Left colon (tissue), 2 donors: ENCODE data around the gene HRC. TPM values are rescaled to one million over a fixed set of nuclear protein-coding genes. Genes with fewer than 3 reads are reported as not detected.
"Not testable (repeated sequence)": the region's sequence is repeated elsewhere in the genome, so short reads cannot be mapped to it uniquely, and the experiment has no call there.

Experiments
- ATAC-seq: fragments of 200-7000 bp; cut with Tn5 transposase; one replicate; pipeline ENCODE4 v1.9.1; 2020; ENCODE audit warnings: mild to moderate bottlenecking, moderate library complexity
- DNase-seq, 2 donors: peaks; one replicate each; pipeline ENCODE4 v3.0.0-alpha.2; 2020
- intact Hi-C, 2 donors: fragments of 100-400 bp; cut with DNase I in 1 of 2; cut with micrococcal nuclease in 1 of 2; formaldehyde crosslinking; loops; one replicate each; pipeline versions ENCODE4 v1.11.2 to v1.14.0; 2022; cut with DNase I, micrococcal nuclease
- long read RNA-seq: library from polyadenylated mRNA; unstranded; transcript quantifications from one replicate; pipeline ENCODE4 v2.0.0, GENCODE V29; 2021
- total RNA-seq, 2 donors: library from RNA; stranded (reverse); fragmentation: NEBNext Ultra II Directional; extraction: Animal tissue kit (Norgen Biotek cat#: 25700); gene quantifications; one replicate each; pipeline ENCODE4 v1.2.1, GENCODE V29; 2021
- donor health status: DM: no; HTN: no; CAD: no.
- donor health status: DM: yes; HTN: yes; CAD: no.

The HRC gene
- total RNA-seq = 1 to 10 TPM; 1.2 to 1.3 TPM
- long read RNA-seq, partial matches to known transcripts = 0 of 1 reads
- long read RNA-seq, other reads (novel, unspliced or antisense) = 1 of 1 reads

DNA sequence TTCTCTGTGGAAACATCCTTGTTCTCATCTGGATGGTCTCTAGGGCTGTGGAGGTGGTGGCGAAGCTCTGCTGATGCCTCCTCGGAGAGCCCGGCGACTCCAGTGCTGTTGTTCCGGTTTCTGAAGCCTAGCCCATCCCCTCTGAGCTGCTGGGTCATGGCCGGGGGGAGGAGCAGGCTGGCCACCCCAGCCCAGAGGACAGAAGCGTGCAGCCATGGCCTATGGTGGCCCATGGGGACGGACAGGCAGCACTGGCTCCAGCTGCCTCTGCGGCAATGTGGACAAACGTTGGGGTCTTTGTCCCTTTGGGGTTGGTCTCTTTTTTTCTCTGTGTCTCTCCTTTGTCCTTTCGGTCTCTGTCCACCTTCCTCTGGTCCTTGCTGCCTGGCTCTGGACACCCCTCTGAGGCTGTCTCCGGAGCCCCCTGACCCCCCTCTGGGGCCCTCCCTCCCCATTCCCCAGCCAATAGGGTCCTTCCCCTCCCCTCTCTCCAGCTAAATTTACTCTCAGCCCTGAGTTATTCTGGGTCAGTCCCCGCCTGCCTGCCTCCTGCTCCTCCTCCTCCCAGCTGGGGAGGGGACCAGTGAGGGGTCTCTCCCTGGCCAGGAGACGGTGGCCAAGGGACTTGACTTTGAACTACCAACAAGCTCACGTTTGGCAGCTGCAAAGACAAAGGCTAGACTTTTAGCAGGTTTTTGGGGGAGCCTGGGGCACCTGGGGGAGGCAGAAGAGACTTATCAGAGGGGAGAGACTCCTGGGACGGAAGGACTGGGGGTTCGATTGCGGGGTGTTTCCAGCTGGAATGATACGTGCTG, at the start of gene HRC:
TSS of gene HRC (minus strand) at position 392 of the 815 bp plus-strand sequence. CDS start at position 233, 159 bp downstream.
- ATAC-seq = no peak
- intact Hi-C loops = no loop called here
- no peak for DNase-seq

DNA sequence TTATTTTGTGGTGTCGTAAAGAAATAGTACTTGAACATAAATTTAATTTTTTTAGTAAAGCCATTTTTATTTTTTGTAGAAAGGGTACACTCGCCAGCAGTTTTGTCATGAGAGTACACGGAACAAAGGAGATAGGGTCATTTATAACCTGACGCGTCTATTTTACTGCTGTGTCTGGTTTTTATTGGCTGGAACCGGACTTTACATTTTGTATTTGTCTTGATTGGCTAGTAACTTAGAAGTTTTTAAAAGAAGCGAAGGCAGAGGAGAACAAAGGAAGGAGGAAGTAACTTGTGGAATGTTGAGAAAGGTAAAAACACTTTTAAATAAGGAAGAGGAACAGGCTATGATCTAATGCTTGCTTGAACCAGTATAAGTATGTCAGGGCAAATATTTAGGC, 45.8 kb upstream of the HRC start:
- ATAC-seq (peak; percentile 24), DNase-seq (no peak)
- intact Hi-C loops = loop anchor here in 1 of 2 donors (10.0 kb wide), 1 partner anchor 96 kb away; no protein-coding TSS in a partner anchor

- ATAC-seq = peak; percentile 54
- intact Hi-C loops = loop anchor here in 1 of 2 donors (10.0 kb wide), 1 partner anchor 96 kb away; no protein-coding TSS in a partner anchor
- peak; percentile 47 to 73 for DNase-seq
Observed at GRCh38 chr19:49200238-49200862, 45.2 kb upstream of the HRC start.

GRCh38 chr19:49196527-49197240, 41.5 kb upstream of the HRC start:
- DNase-seq (peak; percentile 65 to 68), ATAC-seq (peak; percentile 54)

GRCh38 chr19:49194408-49194807, 39.2 kb upstream of the HRC start:
- no peak for DNase-seq
- ATAC-seq = no peak
- intact Hi-C loops = loop anchor here in 1 of 2 donors (10.0 kb wide), 1 partner anchor 100 kb away; no protein-coding TSS in a partner anchor

More at GRCh38 chr19:49196527-49197240, 41.5 kb upstream of the HRC start:
- intact Hi-C loops = loop anchor here in 1 of 2 donors (10.0 kb wide), 1 partner anchor 102 kb away; no protein-coding TSS in a partner anchor

DNA sequence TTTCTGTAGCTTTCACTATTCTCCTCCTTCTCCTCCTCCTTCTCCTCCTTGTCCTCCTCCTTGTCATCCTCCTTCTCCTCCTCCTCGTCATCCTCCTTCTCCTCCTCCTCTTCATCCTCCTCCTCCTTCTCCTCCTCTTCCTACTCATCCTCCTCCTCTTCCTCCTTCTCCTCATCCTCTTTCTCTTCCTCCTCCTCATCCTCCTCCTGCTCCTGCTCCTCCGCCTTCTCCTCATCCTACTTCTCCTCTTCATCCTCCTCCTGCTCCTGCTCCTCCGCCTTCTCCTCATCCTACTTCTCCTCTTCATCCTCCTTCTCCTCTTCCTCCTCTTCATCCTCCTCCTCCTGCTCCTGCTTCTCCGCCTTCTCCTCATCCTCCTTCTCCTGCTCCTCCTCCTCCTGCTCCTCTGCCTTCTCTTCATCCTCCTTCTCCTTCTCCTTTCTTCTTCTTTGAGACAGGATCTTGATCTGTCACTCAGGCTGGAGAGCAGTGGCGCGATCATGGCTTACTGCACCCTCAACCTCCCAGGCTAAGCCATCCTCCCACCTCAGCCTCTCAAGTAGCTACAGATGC, 38.7 kb upstream of the HRC start:
- DNase-seq (no peak), ATAC-seq (no peak)
- intact Hi-C loops = loop anchor here in 1 of 2 donors (10.0 kb wide), 1 partner anchor 99 kb away; no protein-coding TSS in a partner anchor

GRCh38 chr19:49190781-49191180, 35.6 kb upstream of the HRC start:
- no peak for DNase-seq
- no peak for ATAC-seq
- intact Hi-C loops = loop anchor here in 1 of 2 donors (10.0 kb wide), 1 partner anchor 96 kb away; no protein-coding TSS in a partner anchor

- ATAC-seq = no peak
- no peak for DNase-seq
- intact Hi-C loops = no loop called here
Observed at GRCh38 chr19:49189259-49189658, 34.1 kb upstream of the HRC start.

DNA sequence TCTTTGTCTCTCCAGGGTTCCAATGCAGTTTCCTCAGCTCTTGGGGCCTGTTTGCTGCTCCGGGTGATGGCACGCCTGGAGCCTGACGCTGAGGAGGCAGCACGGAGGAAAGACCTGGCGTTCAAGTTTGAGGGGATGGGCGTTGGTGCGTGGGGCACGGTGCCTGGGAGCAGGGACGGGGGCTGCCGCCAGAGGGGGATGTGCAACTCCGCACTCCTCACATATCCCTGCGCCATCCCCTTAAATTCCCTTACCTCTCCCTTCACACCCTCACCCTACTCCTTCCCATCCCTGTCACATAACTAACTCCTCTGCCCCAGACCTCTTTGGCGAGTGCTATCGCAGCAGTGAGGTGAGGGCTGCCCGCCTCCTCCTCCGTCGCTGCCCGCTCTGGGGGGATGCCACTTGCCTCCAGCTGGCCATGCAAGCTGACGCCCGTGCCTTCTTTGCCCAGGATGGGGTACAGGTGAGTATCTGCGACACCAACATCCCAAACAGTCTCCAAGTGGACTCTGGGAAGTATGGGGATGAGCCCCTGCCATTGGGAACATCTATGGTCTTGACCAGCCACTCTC, 33.5 kb upstream of the HRC start:
- no peak for ATAC-seq
- intact Hi-C loops = no loop called here
- DNase-seq = no peak

DNA sequence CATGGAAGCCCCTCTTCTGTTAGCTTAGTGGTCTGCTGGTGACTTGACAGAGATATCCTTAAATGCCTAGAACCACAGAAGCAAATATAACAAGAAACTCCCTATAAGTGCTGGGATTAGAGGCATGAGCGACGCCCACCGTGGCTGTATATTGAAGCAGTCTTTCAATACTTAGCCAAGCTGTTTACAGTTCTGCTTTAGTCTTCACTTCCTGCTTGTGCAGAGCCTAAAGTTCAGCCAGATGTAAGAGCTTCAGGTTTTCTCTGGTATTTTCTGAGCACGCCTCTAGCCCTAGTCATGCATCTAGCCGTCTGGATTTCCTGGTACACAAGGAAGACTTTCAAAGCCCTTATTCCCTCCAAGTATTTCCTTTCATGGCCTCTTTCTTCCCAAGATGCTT, 30.9 kb upstream of the HRC start:
- DNase-seq = no peak
- intact Hi-C loops = no loop called here
- peak; percentile 82 for ATAC-seq

- peak; percentile 18 for ATAC-seq
- intact Hi-C loops = no loop called here
- DNase-seq = no peak
Observed at GRCh38 chr19:49182848-49183375, 27.7 kb upstream of the HRC start.

GRCh38 chr19:49182010-49182847, 27.0 kb upstream of the HRC start:
- DNase-seq, intact Hi-C loops, ATAC-seq: not testable (repeated sequence)

- intact Hi-C loops = no loop called here
- DNase-seq = no peak
- no peak for ATAC-seq
Observed at GRCh38 chr19:49180659-49181058, 25.5 kb upstream of the HRC start.

DNA sequence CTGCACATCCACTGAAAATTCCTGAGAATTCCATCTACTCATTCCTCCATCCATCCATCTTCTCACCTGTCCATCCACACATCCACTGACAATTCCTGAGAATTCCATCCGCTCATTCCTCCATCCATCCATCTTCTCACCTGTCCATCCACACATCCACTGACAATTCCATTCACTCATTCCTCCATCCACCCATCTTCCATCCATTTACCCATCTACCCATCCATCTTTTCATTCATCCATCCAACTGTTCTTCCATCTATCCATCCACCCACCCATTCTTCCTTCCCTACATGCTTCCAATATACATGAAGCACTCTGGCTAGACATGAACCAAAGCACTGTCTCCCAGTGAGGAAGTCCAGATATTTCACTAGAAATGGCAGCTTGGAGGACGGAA, 18.0 kb upstream of the HRC start:
- intact Hi-C loops = no loop called here
- DNase-seq = no peak
- no peak for ATAC-seq

DNA sequence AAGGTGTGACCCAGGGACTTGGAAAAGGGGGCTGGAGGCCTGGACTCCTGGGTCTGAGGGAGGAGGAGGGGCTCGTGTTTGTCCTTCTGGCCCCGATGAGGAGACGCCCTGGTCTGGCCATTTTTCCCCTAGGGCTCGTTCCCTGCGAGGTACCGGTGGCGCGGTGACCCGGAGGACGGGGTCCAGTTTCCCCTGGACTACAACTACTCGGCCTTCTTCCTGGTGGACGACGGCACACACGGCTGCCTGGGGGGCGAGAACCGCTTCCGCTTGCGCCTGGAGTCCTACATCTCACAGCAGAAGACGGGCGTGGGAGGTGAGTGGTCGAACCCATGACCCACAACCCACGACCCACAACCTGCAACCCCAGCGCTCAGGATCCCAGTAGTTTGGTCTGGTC, 13.2 kb upstream of the HRC start:
- peak; percentile 10 for ATAC-seq

DNA sequence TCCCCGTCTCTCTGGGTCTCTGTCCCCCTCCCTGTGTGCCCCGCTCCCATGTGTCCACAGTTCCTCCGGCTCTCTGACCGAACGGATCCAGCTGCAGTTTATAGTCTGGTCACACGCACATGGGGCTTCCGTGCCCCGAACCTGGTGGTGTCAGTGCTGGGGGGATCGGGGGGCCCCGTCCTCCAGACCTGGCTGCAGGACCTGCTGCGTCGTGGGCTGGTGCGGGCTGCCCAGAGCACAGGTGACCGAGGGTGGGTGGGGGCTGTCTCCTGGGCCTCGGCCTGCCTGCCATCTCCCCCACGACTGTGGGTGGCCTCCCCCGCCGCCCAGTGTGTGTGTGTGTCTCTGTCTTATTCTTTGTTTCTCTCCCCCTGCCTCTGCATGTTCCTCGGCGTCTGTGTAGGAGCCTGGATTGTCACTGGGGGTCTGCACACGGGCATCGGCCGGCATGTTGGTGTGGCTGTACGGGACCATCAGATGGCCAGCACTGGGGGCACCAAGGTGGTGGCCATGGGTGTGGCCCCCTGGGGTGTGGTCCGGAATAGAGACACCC, 12.7 kb upstream of the HRC start:
- DNase-seq = no peak
- ATAC-seq = peak; percentile 7
- intact Hi-C loops = no loop called here

More for the DNA sequence above, 13.2 kb upstream of the HRC start:
- intact Hi-C loops = no loop called here
- DNase-seq = peak in 1 of 2 donors; percentile 37

DNA sequence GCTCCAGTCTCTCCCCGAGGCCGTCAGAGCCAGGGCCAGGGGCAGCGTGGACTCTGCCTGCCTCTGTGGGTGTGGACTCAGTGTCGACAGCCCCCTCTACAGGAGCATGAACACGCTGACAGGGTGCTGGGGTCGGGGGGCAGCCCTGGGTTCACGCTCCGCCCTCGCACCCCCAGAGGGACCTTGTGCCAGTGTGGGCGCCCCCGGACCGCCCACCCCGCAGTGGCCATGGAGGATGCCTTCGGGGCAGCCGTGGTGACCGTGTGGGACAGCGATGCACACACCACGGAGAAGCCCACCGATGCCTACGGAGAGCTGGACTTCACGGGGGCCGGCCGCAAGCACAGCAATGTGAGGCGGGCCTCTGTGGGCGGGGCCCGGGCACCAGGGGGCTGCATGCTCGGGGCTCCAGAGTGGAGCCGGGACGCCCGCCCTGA, 10.7 kb upstream of the HRC start:
- peak; percentile 32 for ATAC-seq
- DNase-seq = peak; percentile 38 to 44
- intact Hi-C loops = no loop called here
